CD14-positive monocyte (primary cell): Measurements from ENCODE around the gene C11orf91. TPM values are rescaled to one million over a fixed set of nuclear protein-coding genes. Genes with fewer than 3 reads are reported as not detected.
A peak's percentile ranks its signal among the peaks of the same experiment; 100 is the strongest.

Experiments
- DNase-seq, 3 donors: peaks; one replicate each; pipeline ENCODE4 v3.0.0-alpha.2; 2011 to 2022
- H2AFZ ChIP-seq: 2 replicates; pipeline ENCODE4 v1.6.0; 2012; ENCODE audit warnings: mild to moderate bottlenecking, low read depth, low read length, inconsistent platforms; ENCODE audit not compliant: insufficient read depth, poor library complexity, severe bottlenecking
- H3K27ac ChIP-seq, 2 donors: 1 replicate in 1 of 2; 2 replicates in 1 of 2; pipeline ENCODE4 v1.5.1; 2012 to 2013; ENCODE audit warnings: low read length in 2 of 2, control low read depth in 1 of 2, inconsistent platforms in 1 of 2, low read depth in 1 of 2, mild to moderate bottlenecking in 1 of 2
- H3K27me3 ChIP-seq, 2 donors: one replicate each; pipeline versions ENCODE4 v1.6.0 to v1.6.1; 2011 to 2013; ENCODE audit warnings: low read length in 2 of 2; ENCODE audit not compliant: control insufficient read depth in 2 of 2, insufficient read depth in 2 of 2
- H3K36me3 ChIP-seq, 2 donors: replicated peaks in 1 of 2; 1 replicate in 1 of 2; 2 replicates in 1 of 2; pipeline versions ENCODE4 v1.5.1 to v1.6.1; 2012 to 2013; ENCODE audit warnings: low read length in 2 of 2, control low read depth in 1 of 2, inconsistent platforms in 1 of 2, mild to moderate bottlenecking in 1 of 2; ENCODE audit not compliant: insufficient read depth in 2 of 2, control insufficient read depth in 1 of 2
- H3K4me1 ChIP-seq, 2 donors: 1 replicate in 1 of 2; 2 replicates in 1 of 2; pipeline versions ENCODE4 v1.5.1 to v1.6.1; 2012 to 2013; ENCODE audit warnings: low read length in 2 of 2, control low read depth in 1 of 2, inconsistent platforms in 1 of 2, mild to moderate bottlenecking in 1 of 2, moderate library complexity in 1 of 2; ENCODE audit not compliant: insufficient read depth in 2 of 2, control insufficient read depth in 1 of 2
- H3K4me2 ChIP-seq: replicated peaks from 2 replicates; pipeline ENCODE3; 2012; ENCODE audit warnings: low read length, moderate library complexity, mild to moderate bottlenecking; ENCODE audit not compliant: poor library complexity, severe bottlenecking; ENCODE audit errors: extremely low read depth
- H3K4me3 ChIP-seq, 3 experiments: fragments of 200-600 bp in 1 of 3; sonication (generic) in 1 of 3; replicated peaks in 1 of 3; 1 replicate in 2 of 3; 2 replicates in 1 of 3; pipeline ENCODE4 v1.5.1; 2011 to 2013; ENCODE audit warnings: low read length in 3 of 3, mild to moderate bottlenecking in 3 of 3, control low read depth in 2 of 3, low read depth in 2 of 3, inconsistent platforms in 1 of 3, moderate library complexity in 1 of 3
- H3K79me2 ChIP-seq: 2 replicates; pipeline ENCODE4 v1.6.0; 2012; ENCODE audit warnings: mild to moderate bottlenecking, control low read depth, inconsistent platforms, low read length, moderate library complexity; ENCODE audit not compliant: insufficient read depth
- H3K9ac ChIP-seq: 2 replicates; pipeline ENCODE4 v1.6.0; 2017; ENCODE audit warnings: low read length, mild to moderate bottlenecking; ENCODE audit not compliant: insufficient read depth, poor library complexity, severe bottlenecking
- H3K9me3 ChIP-seq, 2 donors: replicated peaks in 1 of 2; 1 replicate in 1 of 2; 2 replicates in 1 of 2; pipeline versions ENCODE4 v1.5.1 to v1.6.1; 2012 to 2013; ENCODE audit warnings: low read length in 2 of 2, control low read depth in 1 of 2; ENCODE audit not compliant: control insufficient read depth in 1 of 2, insufficient read depth in 1 of 2
- H4K20me1 ChIP-seq: 2 replicates; pipeline ENCODE4 v1.6.0; 2012; ENCODE audit warnings: mild to moderate bottlenecking, low read length, control low read depth, moderate library complexity; ENCODE audit not compliant: insufficient read depth
- H3K27ac Mint-ChIP-seq, 7 donors: one replicate each; pipeline ENCODE4 v1.8.0; 2020; ENCODE audit warnings: mild to moderate bottlenecking in 7 of 7, mixed read lengths in 7 of 7, moderate library complexity in 6 of 7, inconsistent platforms in 2 of 7
- H3K27me3 Mint-ChIP-seq, 3 donors: one replicate each; pipeline ENCODE4 v1.8.0; 2021 to 2022; ENCODE audit warnings: low read depth in 3 of 3, mild to moderate bottlenecking in 3 of 3, mixed read lengths in 3 of 3, moderate library complexity in 3 of 3, inconsistent platforms in 1 of 3
- H3K36me3 Mint-ChIP-seq, 2 donors: one replicate each; pipeline ENCODE4 v1.8.0; 2020; ENCODE audit warnings: mixed read lengths in 2 of 2, inconsistent platforms in 1 of 2, mild to moderate bottlenecking in 1 of 2
- H3K4me1 Mint-ChIP-seq: one replicate; pipeline ENCODE4 v1.8.0; 2020; ENCODE audit warnings: mild to moderate bottlenecking, mixed read lengths
- H3K4me3 Mint-ChIP-seq, 2 donors: one replicate each; pipeline ENCODE4 v1.8.0; 2020; ENCODE audit warnings: mild to moderate bottlenecking in 2 of 2, mixed read lengths in 2 of 2, moderate library complexity in 1 of 2
- H3K9me3 Mint-ChIP-seq, 7 donors: one replicate each; pipeline ENCODE4 v1.8.0; 2020 to 2022; ENCODE audit warnings: mixed read lengths in 7 of 7, mild to moderate bottlenecking in 6 of 7, moderate library complexity in 6 of 7, inconsistent platforms in 2 of 7
- CTCF ChIP-seq: fragments of 200-600 bp; IDR thresholded peaks from one replicate; pipeline ENCODE4 v1.8.0; 2022; ENCODE audit warnings: antibody characterized with exemption, mild to moderate bottlenecking
- WGBS: methylation state at CpG from one replicate; pipeline ENCODE4 v1.1.5; 2013; ENCODE audit warnings: missing lambda C conversion rate; ENCODE audit not compliant: insufficient coverage; 5-methylcytosine and 5-hydroxymethylcytosine counted together
- intact Hi-C, 2 donors: fragments of 100-400 bp; cut with micrococcal nuclease; formaldehyde crosslinking; loops; one replicate each; pipeline versions ENCODE4 v1.15.0 to v1.15.1; 2023
- polyA plus RNA-seq, 3 donors: library from polyadenylated mRNA; depleted of rRNA in 1 of 3; unstranded in 2 of 3; stranded (reverse) in 1 of 3; fragments of 300-500 nt in 2 of 3; fragments of >200 nt in 1 of 3; fragmentation: Illumina TruSeq in 2 of 3; gene quantifications; 1 replicate in 2 of 3; 2 replicates in 1 of 3; pipeline ENCODE4 v1.2.3, GENCODE V29; 2012 to 2021

The C11orf91 gene
- polyA plus RNA-seq, 3 donors: not detected

GRCh38 chr11:33687733-33688479, 12.7 kb downstream of the C11orf91 start:
- no peaks in the 10 kb centered on the region for H3K36me3 ChIP-seq
- peaks cover 0 to 3% (median 1%) of the 10 kb centered on the region in 3 donors for H3K27me3 Mint-ChIP-seq
- H3K9me3 Mint-ChIP-seq: peaks cover 0 to 8% (median 4%) of the 10 kb centered on the region in 7 donors
- no peak overlapping the region for H3K4me3 ChIP-seq
- H3K79me2 ChIP-seq: no peaks in the 10 kb centered on the region
- no peaks in the 10 kb centered on the region for H3K27me3 ChIP-seq
- H3K27ac Mint-ChIP-seq: no peak overlapping the region
- H3K27ac ChIP-seq: no peak overlapping the region
- peaks cover 0 to 3% of the 10 kb centered on the region in 2 donors for H3K9me3 ChIP-seq
- no peak overlapping the region for H3K4me3 Mint-ChIP-seq
- no peaks in the 10 kb centered on the region for H3K36me3 Mint-ChIP-seq
- H3K4me1 Mint-ChIP-seq: no peaks in the 10 kb centered on the region
- H3K4me1 ChIP-seq: no peaks in the 10 kb centered on the region
- DNase-seq: peak in 1 of 3 donors; percentile 11
- H4K20me1 ChIP-seq: no peaks in the 10 kb centered on the region
- H3K9ac ChIP-seq: no peak overlapping the region
- no CpG with 5 or more reads among the region's 2 CpGs for WGBS
- intact Hi-C loops: loop anchor here in 1 of 2 donors (10.0 kb wide), 1 partner anchor 323 kb away; no protein-coding TSS in a partner anchor
- peak; percentile 39 for TF ChIP-seq CTCF
- no peak overlapping the region for H3K4me2 ChIP-seq
- no peak overlapping the region for H2AFZ ChIP-seq

- intact Hi-C loops: loop anchor here in 1 of 2 donors (10.0 kb wide), 1 partner anchor 320 kb away; no protein-coding TSS in a partner anchor
- Histone ChIP-seq H3K79me2 (no peaks in the 10 kb centered on the region), H3K36me3 (no peaks in the 10 kb centered on the region), H3K27ac (no peak overlapping the region), H3K4me1 (no peaks in the 10 kb centered on the region), H4K20me1 (no peaks in the 10 kb centered on the region), H3K9ac (no peak overlapping the region), H3K4me3 (no peak overlapping the region), H3K9me3 (peaks cover 0 to 3% of the 10 kb centered on the region in 2 donors), H2AFZ (no peak overlapping the region), H3K27me3 (peaks cover 2 to 7% of the 10 kb centered on the region in 2 donors), H3K4me2 (no peak overlapping the region)
- no peak overlapping the region for H3K4me3 Mint-ChIP-seq
- WGBS: 100% methylated on average over 1 of the region's 3 CpGs
- no peak for DNase-seq
- H3K4me1 Mint-ChIP-seq: no peaks in the 10 kb centered on the region
- H3K36me3 Mint-ChIP-seq: no peaks in the 10 kb centered on the region
- H3K27me3 Mint-ChIP-seq: peaks cover 11 to 20% (median 15%) of the 10 kb centered on the region in 3 donors
- H3K9me3 Mint-ChIP-seq: peaks cover 0 to 12% (median 4%) of the 10 kb centered on the region in 7 donors
- no peak overlapping the region for H3K27ac Mint-ChIP-seq
- TF ChIP-seq CTCF: no peak
These were observed 15.5 kb downstream of the C11orf91 start for GRCh38 chr11:33685082-33685481.
